ENCODE results near the gene GNA14.

DNA sequence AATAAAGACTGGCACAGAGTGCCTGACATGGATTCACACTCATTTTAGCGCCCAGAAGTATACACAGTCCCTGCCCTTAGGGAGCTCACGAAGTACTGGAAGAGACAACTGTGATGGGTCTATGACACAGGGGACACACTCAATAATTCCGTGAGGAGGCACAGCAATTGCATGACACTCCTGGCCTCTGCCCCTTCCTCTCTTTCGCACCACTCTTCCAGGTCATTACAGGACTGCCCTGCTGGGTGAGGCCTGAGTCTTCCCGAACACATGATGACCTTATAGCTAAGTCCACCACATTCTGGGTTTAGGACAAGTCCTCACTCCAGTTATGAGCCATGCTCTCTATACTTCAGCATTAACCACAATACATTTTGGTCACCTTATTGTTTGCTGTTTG, 134.7 kb downstream of the GNA14 start:
- no peak for TF ChIP-seq POLR2A (IDR thresholded peaks at IDR 0.05)
- TF ChIP-seq, protein P1, sequence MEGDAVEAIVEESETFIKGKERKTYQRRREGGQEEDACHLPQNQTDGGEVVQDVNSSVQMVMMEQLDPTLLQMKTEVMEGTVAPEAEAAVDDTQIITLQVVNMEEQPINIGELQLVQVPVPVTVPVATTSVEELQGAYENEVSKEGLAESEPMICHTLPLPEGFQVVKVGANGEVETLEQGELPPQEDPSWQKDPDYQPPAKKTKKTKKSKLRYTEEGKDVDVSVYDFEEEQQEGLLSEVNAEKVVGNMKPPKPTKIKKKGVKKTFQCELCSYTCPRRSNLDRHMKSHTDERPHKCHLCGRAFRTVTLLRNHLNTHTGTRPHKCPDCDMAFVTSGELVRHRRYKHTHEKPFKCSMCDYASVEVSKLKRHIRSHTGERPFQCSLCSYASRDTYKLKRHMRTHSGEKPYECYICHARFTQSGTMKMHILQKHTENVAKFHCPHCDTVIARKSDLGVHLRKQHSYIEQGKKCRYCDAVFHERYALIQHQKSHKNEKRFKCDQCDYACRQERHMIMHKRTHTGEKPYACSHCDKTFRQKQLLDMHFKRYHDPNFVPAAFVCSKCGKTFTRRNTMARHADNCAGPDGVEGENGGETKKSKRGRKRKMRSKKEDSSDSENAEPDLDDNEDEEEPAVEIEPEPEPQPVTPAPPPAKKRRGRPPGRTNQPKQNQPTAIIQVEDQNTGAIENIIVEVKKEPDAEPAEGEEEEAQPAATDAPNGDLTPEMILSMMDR (IDR thresholded peaks at IDR 0.05): no peak
